Fibroblast of pulmonary artery (primary cell): ENCODE data around the gene CPZ.
"Not testable (repeated sequence)": the region's sequence is repeated elsewhere in the genome, so short reads cannot be mapped to it uniquely, and the experiment has no call there.

Experiments used
- DNase-seq: peaks from one replicate; pipeline ENCODE4 v3.0.0-alpha.2; 2010; ENCODE audit warnings: low read depth
- H3K4me3 ChIP-seq: replicated peaks from 2 replicates; pipeline ENCODE4 v1.5.1; 2011; ENCODE audit warnings: low read depth, mild to moderate bottlenecking, control low read depth, low read length, moderate library complexity
- TF ChIP-seq, protein P1 (sequence below): IDR thresholded peaks from 2 replicates; pipeline ENCODE4 v1.5.1; 2011; ENCODE audit warnings: mild to moderate bottlenecking, control low read depth, low read length, inconsistent platforms; ENCODE audit errors: missing control alignments

CPZ gene

DNA sequence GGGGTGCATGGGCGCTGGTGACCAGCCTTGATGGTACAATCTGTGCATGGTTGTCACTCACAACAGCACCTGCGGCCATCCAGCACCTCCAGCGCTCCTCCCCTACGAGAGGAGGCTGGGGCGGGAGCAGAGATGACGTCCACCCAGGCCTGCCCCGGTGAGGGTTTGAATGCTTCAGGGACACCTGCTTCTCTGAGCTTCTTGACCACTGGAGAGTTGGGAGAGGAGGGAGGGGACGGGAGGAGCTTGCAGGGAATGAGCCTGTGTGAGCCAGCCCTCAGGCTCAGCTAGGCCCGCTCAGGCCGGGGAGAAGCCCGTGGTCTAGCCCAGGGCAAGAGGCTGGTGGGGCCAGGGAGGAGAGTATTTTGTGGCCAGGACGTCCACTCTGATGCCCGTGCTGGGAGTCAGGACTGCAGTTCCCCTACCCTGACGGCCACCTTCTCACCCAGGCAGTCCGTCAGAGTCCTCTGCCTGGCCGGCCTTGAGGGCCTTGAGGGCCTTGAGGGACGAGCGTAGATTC is 59.2 kb downstream of the CPZ start:
- TF ChIP-seq, protein P1, sequence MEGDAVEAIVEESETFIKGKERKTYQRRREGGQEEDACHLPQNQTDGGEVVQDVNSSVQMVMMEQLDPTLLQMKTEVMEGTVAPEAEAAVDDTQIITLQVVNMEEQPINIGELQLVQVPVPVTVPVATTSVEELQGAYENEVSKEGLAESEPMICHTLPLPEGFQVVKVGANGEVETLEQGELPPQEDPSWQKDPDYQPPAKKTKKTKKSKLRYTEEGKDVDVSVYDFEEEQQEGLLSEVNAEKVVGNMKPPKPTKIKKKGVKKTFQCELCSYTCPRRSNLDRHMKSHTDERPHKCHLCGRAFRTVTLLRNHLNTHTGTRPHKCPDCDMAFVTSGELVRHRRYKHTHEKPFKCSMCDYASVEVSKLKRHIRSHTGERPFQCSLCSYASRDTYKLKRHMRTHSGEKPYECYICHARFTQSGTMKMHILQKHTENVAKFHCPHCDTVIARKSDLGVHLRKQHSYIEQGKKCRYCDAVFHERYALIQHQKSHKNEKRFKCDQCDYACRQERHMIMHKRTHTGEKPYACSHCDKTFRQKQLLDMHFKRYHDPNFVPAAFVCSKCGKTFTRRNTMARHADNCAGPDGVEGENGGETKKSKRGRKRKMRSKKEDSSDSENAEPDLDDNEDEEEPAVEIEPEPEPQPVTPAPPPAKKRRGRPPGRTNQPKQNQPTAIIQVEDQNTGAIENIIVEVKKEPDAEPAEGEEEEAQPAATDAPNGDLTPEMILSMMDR: no peak
- H3K4me3 ChIP-seq: no peak overlapping the region
- DNase-seq: no peak

DNA sequence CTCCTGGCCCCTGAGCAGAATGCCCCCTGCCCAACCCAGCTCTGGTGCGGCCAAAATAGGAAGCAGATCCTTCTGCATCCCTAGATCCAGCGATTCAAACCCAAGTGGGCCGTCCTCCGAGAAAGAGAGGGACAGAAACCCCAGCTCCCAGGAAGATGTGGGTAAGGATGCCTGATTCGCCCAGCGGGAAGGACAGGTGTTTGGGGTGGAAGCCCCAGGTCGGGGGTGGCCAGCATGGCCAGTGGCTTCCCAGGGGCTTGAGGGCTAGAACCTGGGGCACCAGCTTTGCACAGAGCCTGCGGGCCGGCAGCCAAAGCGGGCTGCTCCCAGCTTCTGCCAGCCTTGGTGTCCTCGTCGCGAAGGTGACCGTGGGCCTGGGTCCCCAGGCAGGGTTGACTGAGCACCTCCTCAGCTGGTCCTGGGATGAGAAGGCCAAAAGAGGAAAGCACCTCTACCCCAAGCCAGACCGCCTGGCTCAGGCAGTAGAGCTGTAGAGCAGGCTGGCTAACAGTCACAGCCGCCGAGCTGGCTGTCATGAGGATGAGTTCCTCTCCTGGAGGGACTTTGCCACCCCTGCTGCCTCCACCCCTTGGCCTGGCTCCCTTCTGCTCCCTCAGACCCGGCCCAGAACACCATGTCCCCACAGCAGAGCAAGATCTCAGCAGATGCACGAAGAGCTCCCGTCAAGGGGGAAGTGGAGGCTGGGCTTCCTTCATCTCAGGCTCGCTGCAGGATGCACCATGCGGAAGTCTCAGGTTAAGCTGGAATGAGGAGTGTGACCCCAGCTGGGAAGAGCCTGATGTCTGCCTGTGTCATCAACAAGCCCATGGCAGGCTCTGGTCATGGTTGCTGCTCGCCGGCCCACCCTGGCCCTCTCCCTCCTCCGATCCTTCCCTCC is 59.9 kb downstream of the CPZ start:
- no peak overlapping the region for H3K4me3 ChIP-seq
- TF ChIP-seq, protein P1: no peak
- DNase-seq: no peak

DNA sequence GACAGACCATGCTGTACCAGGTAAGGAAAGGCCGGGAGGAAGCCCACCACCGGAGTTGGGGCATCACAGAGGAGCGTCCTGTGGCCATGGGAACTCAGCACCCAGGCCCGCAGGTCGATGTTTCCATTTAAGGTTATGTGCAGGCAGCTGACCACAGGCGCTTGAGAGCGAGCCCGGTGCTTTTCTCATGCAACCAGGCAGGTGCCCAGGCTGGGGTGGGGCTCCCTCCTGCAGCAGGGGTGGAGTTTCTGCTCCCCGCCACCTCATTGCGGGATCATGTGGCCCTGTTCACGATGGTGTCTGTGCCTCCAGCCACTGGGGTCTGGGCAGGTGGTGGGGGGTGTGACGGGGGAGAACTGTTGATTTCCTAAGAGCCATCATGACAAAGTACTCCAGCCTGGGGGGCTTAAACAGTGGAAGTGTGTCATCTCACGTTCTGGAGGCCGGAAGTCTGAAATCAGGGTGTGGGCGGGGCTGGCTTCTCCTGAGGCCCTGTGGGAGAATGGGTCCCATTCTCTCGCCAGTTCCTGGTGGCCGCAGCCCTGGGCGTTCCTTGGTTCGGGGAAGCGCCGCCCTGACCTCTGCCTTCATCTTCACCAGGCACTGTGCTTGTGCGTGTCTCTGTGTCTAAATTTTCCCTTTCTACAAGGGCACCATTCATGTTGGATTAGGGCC is 60.9 kb downstream of the CPZ start:
- no peak overlapping the region for H3K4me3 ChIP-seq
- TF ChIP-seq, protein P1: no peak
- DNase-seq: no peak

DNA sequence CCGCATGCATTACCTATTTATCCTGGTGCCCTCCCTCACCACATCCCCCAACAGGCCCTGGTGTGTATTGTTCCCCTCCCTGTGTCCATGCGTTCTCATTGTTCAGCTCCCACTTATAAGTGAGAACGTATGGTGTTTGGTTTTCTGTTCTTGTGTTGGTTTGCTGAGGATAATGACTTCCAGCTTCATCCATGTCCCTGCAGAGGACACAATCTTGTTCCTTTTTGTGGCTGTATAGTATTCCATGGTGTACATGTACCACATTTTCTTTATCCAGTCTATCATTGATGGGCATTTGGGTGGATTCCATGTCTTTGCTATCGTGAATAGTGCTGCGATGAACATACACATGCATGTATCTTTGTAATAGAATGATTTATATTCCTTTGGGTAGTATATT is 61.6 kb downstream of the CPZ start:
- not testable (repeated sequence) for H3K4me3 ChIP-seq

DNA sequence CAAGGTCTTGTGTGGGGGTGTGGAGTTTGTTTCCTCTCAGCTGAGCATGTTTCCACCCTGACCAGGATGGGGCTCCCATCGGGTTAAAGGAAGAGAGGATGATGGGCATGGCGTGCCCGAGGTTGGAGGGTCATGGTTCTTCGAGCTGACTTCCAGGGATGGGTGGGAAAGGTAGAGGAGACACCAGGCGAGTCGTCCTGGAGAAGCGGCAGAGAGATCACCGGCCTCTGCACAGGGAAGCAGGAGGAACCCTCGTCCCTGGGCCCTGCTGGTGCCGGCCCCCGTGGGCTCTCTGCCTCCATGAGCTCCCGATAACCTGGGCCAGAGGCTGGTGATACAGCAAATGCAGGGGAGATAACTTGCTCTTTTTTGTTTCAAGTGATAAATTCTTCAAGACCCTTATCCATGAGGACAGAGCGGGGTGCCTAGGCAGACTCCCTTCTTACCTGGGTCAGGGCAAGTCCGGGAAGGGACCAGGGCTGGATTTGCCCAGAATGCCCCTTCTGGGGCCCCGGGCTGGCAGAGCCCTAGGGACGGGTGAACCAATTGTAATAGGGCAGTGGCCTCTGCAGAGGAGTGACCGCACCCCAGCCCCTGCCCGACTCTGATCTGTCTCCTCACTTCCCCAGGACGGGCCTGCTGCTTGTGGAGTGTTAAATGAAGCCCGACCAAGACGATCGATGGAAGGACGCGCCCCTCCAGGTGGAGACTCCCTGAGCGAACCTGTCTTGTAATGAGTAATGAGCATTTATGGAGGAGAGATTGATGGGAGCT is 63.0 kb downstream of the CPZ start:
- DNase-seq: no peak
- no peak overlapping the region for H3K4me3 ChIP-seq
- TF ChIP-seq, protein P1: no peak

More for the DNA sequence above, 61.6 kb downstream of the CPZ start:
- DNase-seq: not testable (repeated sequence)

DNA sequence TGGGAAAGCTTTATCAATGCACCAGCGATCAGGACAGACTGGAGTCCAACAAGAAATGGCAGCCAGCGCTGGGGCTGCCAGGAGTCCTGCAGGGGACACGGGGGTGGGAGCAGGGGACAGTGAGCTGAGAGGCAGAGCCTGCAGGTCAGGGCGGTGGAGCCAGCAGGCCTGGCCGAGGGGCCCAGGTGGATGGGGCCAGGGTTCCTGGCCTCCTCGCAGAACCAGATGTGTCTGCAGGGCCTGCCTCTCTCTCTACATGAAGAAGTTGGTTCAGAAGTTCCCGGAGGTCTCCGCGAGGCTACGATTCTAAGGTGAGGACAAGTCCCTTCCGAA is 63.6 kb downstream of the CPZ start:
- DNase-seq: no peak
- H3K4me3 ChIP-seq: no peak overlapping the region
- TF ChIP-seq, protein P1: no peak

DNA sequence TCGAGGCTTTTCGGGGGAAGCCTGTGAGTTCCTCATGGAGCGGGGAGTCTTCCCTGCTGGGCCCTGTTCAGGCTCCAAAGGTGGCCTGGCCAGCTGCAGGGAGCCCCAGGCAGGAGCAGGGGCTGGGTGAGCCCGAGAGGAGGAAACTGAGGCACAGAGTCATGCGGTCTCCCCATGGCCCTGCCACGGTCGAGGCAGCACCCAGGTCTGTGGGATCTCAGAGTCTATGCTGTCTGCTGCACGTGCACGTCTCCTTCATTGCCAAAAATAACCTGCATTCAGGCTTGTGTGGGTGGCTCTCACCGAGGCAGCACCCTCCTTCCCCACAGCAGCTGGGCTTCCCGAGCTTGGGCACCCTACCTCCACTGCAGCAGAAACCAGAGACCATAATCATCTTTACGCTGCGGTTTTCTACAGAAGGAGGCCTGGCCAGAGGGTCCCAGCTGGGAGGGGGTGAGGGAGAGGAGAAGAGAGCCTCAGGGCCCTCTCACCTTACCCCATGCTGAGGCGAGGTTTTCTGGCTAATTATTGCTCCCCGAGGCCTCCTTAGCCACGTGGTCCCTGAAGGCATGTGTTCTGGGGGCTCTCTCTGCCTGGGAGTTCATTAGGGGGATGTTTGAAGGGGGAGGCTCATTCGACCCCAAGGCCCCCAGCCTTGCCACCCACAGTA is 64.3 kb downstream of the CPZ start:
- H3K4me3 ChIP-seq: no peak overlapping the region
- no peak for DNase-seq
- TF ChIP-seq, protein P1: no peak
